ENCODE measurements around the gene MAP1LC3B2.

- TF ChIP-seq CTCF (IDR thresholded peaks at IDR 0.05) (no peak), POLR2A (IDR thresholded peaks at IDR 0.05) (no peak)
Measured at GRCh38 chr12:116614194-116614915, 55.2 kb downstream of the MAP1LC3B2 start.

All from esophagus squamous epithelium (tissue), 4 donors.